WTC11 (cell line): Measurements from ENCODE around the gene ZMIZ1. TPM values are rescaled to one million over a fixed set of nuclear protein-coding genes. Genes with fewer than 3 reads are reported as not detected.

Experiments
- ATAC-seq: fragments of 200-7000 bp; cut with Tn5 transposase; 2 replicates; pipeline ENCODE4 v1.10.0; 2021; ENCODE audit warnings: mild to moderate bottlenecking, moderate library complexity
- CTCF ChIA-PET: fragments of 300-600 bp; sonication (Branson Sonifier 250); formaldehyde crosslinking; loops from one replicate; lab custom pipeline; 2021; ENCODE audit warnings: antibody characterized with exemption; lab: Charles Lee
- POLR2A ChIA-PET: fragments of 350-600 bp; sonication (Branson Sonifier 250); formaldehyde crosslinking; loops from one replicate; lab custom pipeline; 2021; ENCODE audit warnings: antibody characterized with exemption; lab: Charles Lee
- DNase-seq: peaks from one replicate; pipeline ENCODE4 v3.0.0; 2021; ENCODE audit warnings: low spot score
- H3K27ac Mint-ChIP-seq: 2 replicates; pipeline ENCODE4 v1.8.0; 2021; ENCODE audit warnings: mixed read lengths
- H3K27me3 Mint-ChIP-seq: 2 replicates; pipeline ENCODE4 v1.8.0; 2021; ENCODE audit warnings: low read depth, mild to moderate bottlenecking, moderate library complexity, mixed read lengths
- H3K36me3 Mint-ChIP-seq: 2 replicates; pipeline ENCODE4 v1.8.0; 2021; ENCODE audit warnings: mixed read lengths
- H3K4me1 Mint-ChIP-seq: 2 replicates; pipeline ENCODE4 v1.8.0; 2022; ENCODE audit warnings: mixed read lengths
- H3K4me3 Mint-ChIP-seq: 2 replicates; pipeline ENCODE4 v1.8.0; 2021; ENCODE audit warnings: mild to moderate bottlenecking, moderate library complexity, mixed read lengths
- H3K9me3 Mint-ChIP-seq: 2 replicates; pipeline ENCODE4 v1.8.0; 2021; ENCODE audit warnings: mixed read lengths
- FOXP1 ChIP-seq: sonication (generic); formaldehyde crosslinking; IDR thresholded peaks from 2 replicates; pipeline ENCODE4 v1.8.0; 2022; ENCODE audit warnings: missing genetic modification reagents, mild to moderate bottlenecking, moderate library complexity, borderline replicate concordance
- KAT7 ChIP-seq: sonication (generic); formaldehyde crosslinking; IDR thresholded peaks from 2 replicates; pipeline ENCODE4 v1.8.1; 2023; ENCODE audit warnings: missing genetic modification reagents, mild to moderate bottlenecking, borderline replicate concordance
- MXD4 ChIP-seq: fragments of 250-450 bp; sonication (Bioruptor Pico); IDR thresholded peaks from 2 replicates; pipeline ENCODE4 v1.8.0; 2021; ENCODE audit warnings: mild to moderate bottlenecking, moderate library complexity, borderline replicate concordance
- TCF7 ChIP-seq: sonication (generic); formaldehyde crosslinking; IDR thresholded peaks from 2 replicates; pipeline ENCODE4 v1.8.0; 2022; ENCODE audit warnings: mild to moderate bottlenecking, low read depth, missing genetic modification reagents, moderate library complexity
- TP53 ChIP-seq: sonication (generic); formaldehyde crosslinking; IDR thresholded peaks from 2 replicates; pipeline ENCODE4 v1.8.1; 2023; ENCODE audit warnings: mild to moderate bottlenecking, missing genetic modification reagents
- ZNF121 ChIP-seq: sonication (generic); formaldehyde crosslinking; IDR thresholded peaks from 2 replicates; pipeline ENCODE4 v1.8.0; 2023; ENCODE audit warnings: missing genetic modification reagents
- ZNF263 ChIP-seq: sonication (generic); formaldehyde crosslinking; IDR thresholded peaks from 2 replicates; pipeline ENCODE4 v1.8.1; 2022; ENCODE audit warnings: low read depth, mild to moderate bottlenecking, moderate library complexity, missing genetic modification reagents
- ZNF317 ChIP-seq: sonication (generic); formaldehyde crosslinking; IDR thresholded peaks from 2 replicates; pipeline ENCODE4 v1.8.1; 2023; ENCODE audit warnings: low read depth, mild to moderate bottlenecking, moderate library complexity, missing genetic modification reagents, borderline replicate concordance
- total RNA-seq: library from RNA; stranded (reverse); gene quantifications from 3 replicates; pipeline ENCODE4 v1.2.3, GENCODE V29; 2021
- TF ChIP-seq, protein P1 (sequence below): sonication (generic); formaldehyde crosslinking; IDR thresholded peaks from 2 replicates; pipeline ENCODE4 v1.8.0; 2022; ENCODE audit warnings: mild to moderate bottlenecking, missing genetic modification reagents
- TF ChIP-seq, protein P2 (sequence below): sonication (generic); formaldehyde crosslinking; IDR thresholded peaks from 2 replicates; pipeline ENCODE4 v1.8.1; 2023; ENCODE audit warnings: mild to moderate bottlenecking, missing genetic modification reagents, moderate library complexity
- TF ChIP-seq, protein P3 (sequence below): sonication (generic); formaldehyde crosslinking; IDR thresholded peaks from 2 replicates; pipeline ENCODE4 v1.8.0; 2023; ENCODE audit warnings: missing genetic modification reagents
- TF ChIP-seq, protein P4 (sequence below): sonication (generic); formaldehyde crosslinking; IDR thresholded peaks from 2 replicates; pipeline ENCODE4 v1.8.0; 2023; ENCODE audit warnings: mild to moderate bottlenecking, missing genetic modification reagents
- TF ChIP-seq, protein P5 (sequence below): fragments of 250-450 bp; sonication (Bioruptor Pico); IDR thresholded peaks from 2 replicates; pipeline ENCODE4 v1.9.0; 2021; ENCODE audit warnings: mild to moderate bottlenecking
- TF ChIP-seq, protein P6 (sequence below): sonication (generic); formaldehyde crosslinking; IDR thresholded peaks from 2 replicates; pipeline ENCODE4 v1.8.1; 2022; ENCODE audit warnings: mild to moderate bottlenecking, moderate library complexity, missing genetic modification reagents
- TF ChIP-seq, protein P7 (sequence below): fragments of 250-450 bp; sonication (Bioruptor Pico); IDR thresholded peaks from 2 replicates; pipeline ENCODE4 v2.1.2; 2022; ENCODE audit warnings: mild to moderate bottlenecking, moderate library complexity

ZMIZ1 gene
- total RNA-seq, 1 experiment from 2014 or later = 44.4 TPM

DNA sequence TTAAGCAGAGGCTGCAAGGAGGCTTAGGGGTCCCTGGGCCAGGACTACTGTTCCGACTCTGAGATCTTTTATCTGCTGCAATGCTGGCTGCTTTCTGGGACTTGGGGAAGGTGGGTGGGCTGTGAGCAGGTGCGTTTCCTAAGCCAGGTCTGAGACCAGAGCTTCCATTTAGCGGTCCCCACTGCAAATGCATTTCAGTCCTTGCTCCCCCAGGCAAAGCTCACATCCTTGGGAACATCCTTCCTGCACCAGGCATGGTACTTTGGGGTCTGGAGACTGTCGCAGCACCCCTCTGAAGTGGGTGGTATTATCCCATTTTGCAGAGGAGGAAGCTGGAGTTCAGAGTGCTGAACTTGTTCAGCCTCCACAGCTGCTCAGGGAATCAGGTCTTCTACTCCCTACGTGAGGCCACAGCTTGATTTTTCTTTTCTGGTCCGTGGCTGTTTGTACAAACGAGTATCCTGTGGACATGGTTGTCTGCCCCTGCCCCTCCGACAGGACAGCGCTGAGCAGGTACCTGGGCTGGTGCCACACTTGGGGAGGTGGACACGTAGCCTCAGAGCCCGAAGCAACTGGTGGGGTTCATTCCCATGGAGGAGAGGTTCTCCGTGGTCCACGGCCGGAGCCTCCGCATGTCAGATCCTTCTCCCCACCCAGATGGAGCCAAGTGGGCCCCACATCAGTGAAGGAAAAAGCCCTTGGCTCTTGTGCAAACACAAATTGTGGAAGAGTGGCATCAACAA is 20.0 kb downstream of the ZMIZ1 start:
- CTCF ChIA-PET = interaction anchor here (0.5 to 1.9 kb wide), 4 partner anchors 21 to 106 kb away, joined by 3 to 8 read pairs (median 3); no protein-coding TSS in a partner anchor
- H3K27me3 Mint-ChIP-seq = no peaks in the 10 kb centered on the region
- TF ChIP-seq, protein P1, sequence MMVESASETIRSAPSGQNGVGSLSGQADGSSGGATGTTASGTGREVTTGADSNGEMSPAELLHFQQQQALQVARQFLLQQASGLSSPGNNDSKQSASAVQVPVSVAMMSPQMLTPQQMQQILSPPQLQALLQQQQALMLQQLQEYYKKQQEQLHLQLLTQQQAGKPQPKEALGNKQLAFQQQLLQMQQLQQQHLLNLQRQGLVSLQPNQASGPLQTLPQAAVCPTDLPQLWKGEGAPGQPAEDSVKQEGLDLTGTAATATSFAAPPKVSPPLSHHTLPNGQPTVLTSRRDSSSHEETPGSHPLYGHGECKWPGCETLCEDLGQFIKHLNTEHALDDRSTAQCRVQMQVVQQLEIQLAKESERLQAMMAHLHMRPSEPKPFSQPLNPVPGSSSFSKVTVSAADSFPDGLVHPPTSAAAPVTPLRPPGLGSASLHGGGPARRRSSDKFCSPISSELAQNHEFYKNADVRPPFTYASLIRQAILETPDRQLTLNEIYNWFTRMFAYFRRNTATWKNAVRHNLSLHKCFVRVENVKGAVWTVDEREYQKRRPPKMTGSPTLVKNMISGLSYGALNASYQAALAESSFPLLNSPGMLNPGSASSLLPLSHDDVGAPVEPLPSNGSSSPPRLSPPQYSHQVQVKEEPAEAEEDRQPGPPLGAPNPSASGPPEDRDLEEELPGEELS (CRISPR knock-in tag) = no peak
- no peak for TF ChIP-seq KAT7 (CRISPR knock-in tag)
- no peak for TF ChIP-seq FOXP1
- TF ChIP-seq, protein P2, sequence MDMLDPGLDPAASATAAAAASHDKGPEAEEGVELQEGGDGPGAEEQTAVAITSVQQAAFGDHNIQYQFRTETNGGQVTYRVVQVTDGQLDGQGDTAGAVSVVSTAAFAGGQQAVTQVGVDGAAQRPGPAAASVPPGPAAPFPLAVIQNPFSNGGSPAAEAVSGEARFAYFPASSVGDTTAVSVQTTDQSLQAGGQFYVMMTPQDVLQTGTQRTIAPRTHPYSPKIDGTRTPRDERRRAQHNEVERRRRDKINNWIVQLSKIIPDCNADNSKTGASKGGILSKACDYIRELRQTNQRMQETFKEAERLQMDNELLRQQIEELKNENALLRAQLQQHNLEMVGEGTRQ (CRISPR knock-in tag) = no peak
- TF ChIP-seq, protein P3, sequence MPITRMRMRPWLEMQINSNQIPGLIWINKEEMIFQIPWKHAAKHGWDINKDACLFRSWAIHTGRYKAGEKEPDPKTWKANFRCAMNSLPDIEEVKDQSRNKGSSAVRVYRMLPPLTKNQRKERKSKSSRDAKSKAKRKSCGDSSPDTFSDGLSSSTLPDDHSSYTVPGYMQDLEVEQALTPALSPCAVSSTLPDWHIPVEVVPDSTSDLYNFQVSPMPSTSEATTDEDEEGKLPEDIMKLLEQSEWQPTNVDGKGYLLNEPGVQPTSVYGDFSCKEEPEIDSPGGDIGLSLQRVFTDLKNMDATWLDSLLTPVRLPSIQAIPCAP = no peak
- TF ChIP-seq ZNF317 (CRISPR knock-in tag) = no peak
- TF ChIP-seq, protein P4, sequence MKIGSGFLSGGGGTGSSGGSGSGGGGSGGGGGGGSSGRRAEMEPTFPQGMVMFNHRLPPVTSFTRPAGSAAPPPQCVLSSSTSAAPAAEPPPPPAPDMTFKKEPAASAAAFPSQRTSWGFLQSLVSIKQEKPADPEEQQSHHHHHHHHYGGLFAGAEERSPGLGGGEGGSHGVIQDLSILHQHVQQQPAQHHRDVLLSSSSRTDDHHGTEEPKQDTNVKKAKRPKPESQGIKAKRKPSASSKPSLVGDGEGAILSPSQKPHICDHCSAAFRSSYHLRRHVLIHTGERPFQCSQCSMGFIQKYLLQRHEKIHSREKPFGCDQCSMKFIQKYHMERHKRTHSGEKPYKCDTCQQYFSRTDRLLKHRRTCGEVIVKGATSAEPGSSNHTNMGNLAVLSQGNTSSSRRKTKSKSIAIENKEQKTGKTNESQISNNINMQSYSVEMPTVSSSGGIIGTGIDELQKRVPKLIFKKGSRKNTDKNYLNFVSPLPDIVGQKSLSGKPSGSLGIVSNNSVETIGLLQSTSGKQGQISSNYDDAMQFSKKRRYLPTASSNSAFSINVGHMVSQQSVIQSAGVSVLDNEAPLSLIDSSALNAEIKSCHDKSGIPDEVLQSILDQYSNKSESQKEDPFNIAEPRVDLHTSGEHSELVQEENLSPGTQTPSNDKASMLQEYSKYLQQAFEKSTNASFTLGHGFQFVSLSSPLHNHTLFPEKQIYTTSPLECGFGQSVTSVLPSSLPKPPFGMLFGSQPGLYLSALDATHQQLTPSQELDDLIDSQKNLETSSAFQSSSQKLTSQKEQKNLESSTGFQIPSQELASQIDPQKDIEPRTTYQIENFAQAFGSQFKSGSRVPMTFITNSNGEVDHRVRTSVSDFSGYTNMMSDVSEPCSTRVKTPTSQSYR = no peak
- TF ChIP-seq, protein P5, sequence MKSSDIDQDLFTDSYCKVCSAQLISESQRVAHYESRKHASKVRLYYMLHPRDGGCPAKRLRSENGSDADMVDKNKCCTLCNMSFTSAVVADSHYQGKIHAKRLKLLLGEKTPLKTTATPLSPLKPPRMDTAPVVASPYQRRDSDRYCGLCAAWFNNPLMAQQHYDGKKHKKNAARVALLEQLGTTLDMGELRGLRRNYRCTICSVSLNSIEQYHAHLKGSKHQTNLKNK = no peak
- TF ChIP-seq, protein P6, sequence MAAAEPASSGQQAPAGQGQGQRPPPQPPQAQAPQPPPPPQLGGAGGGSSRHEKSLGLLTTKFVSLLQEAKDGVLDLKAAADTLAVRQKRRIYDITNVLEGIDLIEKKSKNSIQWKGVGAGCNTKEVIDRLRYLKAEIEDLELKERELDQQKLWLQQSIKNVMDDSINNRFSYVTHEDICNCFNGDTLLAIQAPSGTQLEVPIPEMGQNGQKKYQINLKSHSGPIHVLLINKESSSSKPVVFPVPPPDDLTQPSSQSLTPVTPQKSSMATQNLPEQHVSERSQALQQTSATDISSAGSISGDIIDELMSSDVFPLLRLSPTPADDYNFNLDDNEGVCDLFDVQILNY (CRISPR knock-in tag) = no peak
- TF ChIP-seq TP53 (CRISPR knock-in tag) = no peak
- no peak for TF ChIP-seq ZNF121
- TF ChIP-seq, protein P7, sequence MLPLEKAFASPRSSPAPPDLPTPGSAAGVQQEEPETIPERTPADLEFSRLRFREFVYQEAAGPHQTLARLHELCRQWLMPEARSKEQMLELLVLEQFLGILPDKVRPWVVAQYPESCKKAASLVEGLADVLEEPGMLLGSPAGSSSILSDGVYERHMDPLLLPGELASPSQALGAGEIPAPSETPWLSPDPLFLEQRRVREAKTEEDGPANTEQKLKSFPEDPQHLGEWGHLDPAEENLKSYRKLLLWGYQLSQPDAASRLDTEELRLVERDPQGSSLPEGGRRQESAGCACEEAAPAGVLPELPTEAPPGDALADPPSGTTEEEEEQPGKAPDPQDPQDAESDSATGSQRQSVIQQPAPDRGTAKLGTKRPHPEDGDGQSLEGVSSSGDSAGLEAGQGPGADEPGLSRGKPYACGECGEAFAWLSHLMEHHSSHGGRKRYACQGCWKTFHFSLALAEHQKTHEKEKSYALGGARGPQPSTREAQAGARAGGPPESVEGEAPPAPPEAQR = no peak
- TF ChIP-seq TCF7 (CRISPR knock-in tag) = no peak
- TF ChIP-seq MXD4 (CRISPR knock-in tag) = no peak
- TF ChIP-seq ZNF263 (CRISPR knock-in tag) = no peak
- TF ChIP-seq, all 79 proteins: peak for 0
- Mint-ChIP-seq H3K4me3 (no peak overlapping the region), H3K4me1 (peaks cover 51% of the 10 kb centered on the region), H3K9me3 (no peaks in the 10 kb centered on the region), H3K27ac (no peak overlapping the region), H3K36me3 (no peaks in the 10 kb centered on the region)
- POLR2A ChIA-PET = no interaction called here
- no peak for DNase-seq
- no peak for ATAC-seq
